ENCODE results near the gene DSG4. TPM values are rescaled to one million over a fixed set of nuclear protein-coding genes. Genes with fewer than 3 reads are reported as not detected.

DSG4 gene
- total and polyA plus RNA-seq, 2 of the 4 experiments (the other 2 are of a cell fraction), result not detected

DNA sequence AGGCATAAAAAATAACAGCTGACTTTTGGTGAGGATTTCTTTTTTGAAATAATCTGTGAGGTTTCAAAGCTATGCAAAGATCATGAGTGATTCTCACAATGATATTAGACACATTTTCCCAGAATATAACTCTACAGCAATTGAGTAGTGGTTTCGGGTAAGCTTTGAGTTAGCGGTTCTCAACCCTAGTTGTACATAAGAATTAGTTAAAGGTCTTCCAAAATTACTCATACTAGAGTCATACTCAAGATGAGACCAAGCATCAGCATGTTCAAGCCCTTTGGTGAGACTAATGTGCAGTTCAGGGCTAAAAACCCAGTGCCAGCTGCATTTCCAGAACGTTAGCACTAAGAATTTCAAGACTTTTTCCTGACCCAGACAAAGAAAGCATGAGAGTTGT, 31.1 kb downstream of the DSG4 start:
- no CpG with 5 or more reads among the region's 3 CpGs for WGBS, 2 experiments (ENCODE audit: extremely low coverage in 2 of 2, insufficient read length in 1 of 2)
- no peak overlapping the region for H3K9ac ChIP-seq (ENCODE audit: low read depth, low read length)
- no peak overlapping the region for H3K27ac ChIP-seq (ENCODE audit: insufficient read depth, low read length)
- no peak overlapping the region for H3K56ac ChIP-seq (ENCODE audit: extremely low read depth, insufficient read depth, low read length)
- no peak overlapping the region for H3K14ac ChIP-seq (replicated peaks; ENCODE audit: low read depth, low read length)
- no peak overlapping the region for H4K5ac ChIP-seq (ENCODE audit: low read depth, low read length)
- no peak overlapping the region for H3K4ac ChIP-seq (ENCODE audit: low read depth, low read length)
- POLR2A ChIA-PET (ENCODE audit: unreplicated experiment), result no interaction called here
- no peak overlapping the region for H4K91ac ChIP-seq (ENCODE audit: insufficient read depth, low read depth, low read length)
- no peak for TF ChIP-seq CEBPB (IDR thresholded peaks at IDR 0.05; ENCODE audit: low read depth, low read length)
- TF ChIP-seq, protein P1, sequence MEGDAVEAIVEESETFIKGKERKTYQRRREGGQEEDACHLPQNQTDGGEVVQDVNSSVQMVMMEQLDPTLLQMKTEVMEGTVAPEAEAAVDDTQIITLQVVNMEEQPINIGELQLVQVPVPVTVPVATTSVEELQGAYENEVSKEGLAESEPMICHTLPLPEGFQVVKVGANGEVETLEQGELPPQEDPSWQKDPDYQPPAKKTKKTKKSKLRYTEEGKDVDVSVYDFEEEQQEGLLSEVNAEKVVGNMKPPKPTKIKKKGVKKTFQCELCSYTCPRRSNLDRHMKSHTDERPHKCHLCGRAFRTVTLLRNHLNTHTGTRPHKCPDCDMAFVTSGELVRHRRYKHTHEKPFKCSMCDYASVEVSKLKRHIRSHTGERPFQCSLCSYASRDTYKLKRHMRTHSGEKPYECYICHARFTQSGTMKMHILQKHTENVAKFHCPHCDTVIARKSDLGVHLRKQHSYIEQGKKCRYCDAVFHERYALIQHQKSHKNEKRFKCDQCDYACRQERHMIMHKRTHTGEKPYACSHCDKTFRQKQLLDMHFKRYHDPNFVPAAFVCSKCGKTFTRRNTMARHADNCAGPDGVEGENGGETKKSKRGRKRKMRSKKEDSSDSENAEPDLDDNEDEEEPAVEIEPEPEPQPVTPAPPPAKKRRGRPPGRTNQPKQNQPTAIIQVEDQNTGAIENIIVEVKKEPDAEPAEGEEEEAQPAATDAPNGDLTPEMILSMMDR (conservative IDR thresholded peaks at IDR 0.05; ENCODE audit: low read depth, low read length), result no peak
- no peak overlapping the region for H2BK15ac ChIP-seq (ENCODE audit: low read depth, low read length)
- no peaks in the 10 kb centered on the region for H3K4me1 ChIP-seq (ENCODE audit: control insufficient read depth, insufficient read depth, low read length)
- no peak overlapping the region for H2AK5ac ChIP-seq (ENCODE audit: low read depth, low read length)
- CTCF ChIA-PET, result no interaction called here
- no peak overlapping the region for H2BK120ac ChIP-seq (ENCODE audit: low read depth, low read length)
- no peaks in the 10 kb centered on the region for H3K27me3 ChIP-seq (ENCODE audit: control insufficient read depth, insufficient read depth, low read length)
- DNase-seq (no peak), ATAC-seq (ENCODE audit: low read depth) (no peak)
- H3K4me2 ChIP-seq (ENCODE audit: low read depth, low read length), result no peak overlapping the region
- no peak overlapping the region for H3K18ac ChIP-seq (ENCODE audit: low read depth, low read length)
- H2BK5ac ChIP-seq (ENCODE audit: low read depth, low read length, poor library complexity, severe bottlenecking), result no peak overlapping the region
- no peak overlapping the region for H2AK9ac ChIP-seq (replicated peaks; ENCODE audit: low read depth, low read length, poor library complexity)
- H3K9me3 ChIP-seq (ENCODE audit: control insufficient read depth, insufficient read depth, low read length), result peaks cover 3% of the 10 kb centered on the region; the same call in 1 of the 2 replicates
- no peak overlapping the region for H2AFZ ChIP-seq (replicated peaks; ENCODE audit: low read length, poor library complexity)
- no peaks in the 10 kb centered on the region for H3K36me3 ChIP-seq (ENCODE audit: control insufficient read depth, insufficient read depth, low read length)
- BruUV-seq (replicated peaks), result no TSS peak
- dilution Hi-C loops (cut with HindIII; ENCODE audit: low sequenced_read_pairs, unreplicated experiment), result no loop called here
- H2BK20ac ChIP-seq (ENCODE audit: low read depth, low read length), result no peak overlapping the region
- no peak overlapping the region for H3K23ac ChIP-seq (ENCODE audit: low read depth, low read length)
- no peaks in the 10 kb centered on the region for H4K20me1 ChIP-seq (ENCODE audit: insufficient read depth, low read length)
- intact Hi-C loops (cut with micrococcal nuclease), result no loop called here
- H3K79me1 ChIP-seq (ENCODE audit: low read depth in 1 of 2, low read length in 2 of 2), result no peaks in the 10 kb centered on the region
- H4K8ac ChIP-seq (ENCODE audit: low read depth in 2 of 2, low read length in 2 of 2), result no peak overlapping the region
- no peak overlapping the region for H3K4me3 ChIP-seq (ENCODE audit: insufficient read depth, low read depth, low read length)
- no peaks in the 10 kb centered on the region for H3K9me1 ChIP-seq (ENCODE audit: insufficient read depth, low read length)
- in situ Hi-C loops (cut with MboI; ENCODE audit: low sequenced_read_pairs), result no loop called here
